AG04450 (cell line): Measurements from ENCODE around the gene KLHL15. TPM values are rescaled to one million over a fixed set of nuclear protein-coding genes. Genes with fewer than 3 reads are reported as not detected.

Source experiments
- CTCF ChIA-PET: fragments of 300-600, 350-600 bp; formaldehyde crosslinking; extraction: SDS; loops from one replicate; lab custom pipeline; 2022; ENCODE audit warnings: antibody characterized with exemption, inconsistent platforms; lab: Charles Lee
- POLR2A ChIA-PET: fragments of 350-600 bp; formaldehyde crosslinking; extraction: SDS; loops from one replicate; lab custom pipeline; 2021; ENCODE audit warnings: antibody characterized with exemption, inconsistent platforms; lab: Yijun Ruan, JAX
- DNase-seq: peaks from one replicate; pipeline ENCODE4 v3.0.0-alpha.2; 2011; ENCODE audit warnings: low read depth, low spot score
- H3K27ac ChIP-seq: one replicate; pipeline ENCODE4 v1.5.1; 2012; ENCODE audit warnings: low read depth, low read length, control low read depth
- H3K27me3 ChIP-seq: one replicate; pipeline ENCODE4 v1.6.0; 2012; ENCODE audit warnings: low read length; ENCODE audit not compliant: control insufficient read depth, insufficient read depth
- H3K4me3 ChIP-seq: 2 replicates; pipeline ENCODE4 v1.5.1; 2011; ENCODE audit warnings: mild to moderate bottlenecking, low read depth, low read length, control low read depth
- H3K9me3 ChIP-seq: 2 replicates; pipeline ENCODE4 v1.5.1; 2012; ENCODE audit warnings: low read length; ENCODE audit not compliant: control insufficient read depth, insufficient read depth
- polyA plus RNA-seq: library from polyadenylated mRNA; depleted of rRNA; stranded (reverse); fragments of >200 nt; gene quantifications from 2 replicates; pipeline ENCODE4 v1.2.3, GENCODE V29; 2011
- TF ChIP-seq, protein P1 (sequence below): IDR thresholded peaks from 2 replicates; pipeline ENCODE4 v1.5.1; 2011; ENCODE audit warnings: low read depth, low read length, control low read depth, inconsistent platforms

KLHL15 gene
- polyA plus RNA-seq, 1 experiment = 6.2 TPM

DNA sequence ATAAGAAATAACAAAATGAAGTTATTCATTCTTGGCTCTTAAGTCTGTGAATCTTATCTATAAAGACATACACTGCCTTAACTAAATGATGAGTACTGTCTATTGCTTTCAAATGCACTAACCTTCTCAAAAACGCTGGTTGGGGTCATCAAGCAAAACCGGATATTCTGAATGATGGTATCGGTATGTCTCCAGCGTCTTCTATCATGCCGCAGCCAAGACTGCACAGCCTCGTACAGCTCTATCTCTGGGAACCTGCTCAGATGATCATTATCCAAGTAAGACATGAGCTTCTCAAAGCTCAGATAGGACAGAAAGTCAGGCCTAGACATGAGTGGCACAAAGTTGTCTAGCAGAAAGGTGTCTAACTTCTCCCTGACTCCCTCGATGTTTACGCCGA, 21.1 kb downstream of the KLHL15 start:
- Histone ChIP-seq H3K9me3 (no peaks in the 10 kb centered on the region), H3K27ac (no peak overlapping the region), H3K27me3 (no peaks in the 10 kb centered on the region), H3K4me3 (no peak overlapping the region)
- TF ChIP-seq, protein P1, sequence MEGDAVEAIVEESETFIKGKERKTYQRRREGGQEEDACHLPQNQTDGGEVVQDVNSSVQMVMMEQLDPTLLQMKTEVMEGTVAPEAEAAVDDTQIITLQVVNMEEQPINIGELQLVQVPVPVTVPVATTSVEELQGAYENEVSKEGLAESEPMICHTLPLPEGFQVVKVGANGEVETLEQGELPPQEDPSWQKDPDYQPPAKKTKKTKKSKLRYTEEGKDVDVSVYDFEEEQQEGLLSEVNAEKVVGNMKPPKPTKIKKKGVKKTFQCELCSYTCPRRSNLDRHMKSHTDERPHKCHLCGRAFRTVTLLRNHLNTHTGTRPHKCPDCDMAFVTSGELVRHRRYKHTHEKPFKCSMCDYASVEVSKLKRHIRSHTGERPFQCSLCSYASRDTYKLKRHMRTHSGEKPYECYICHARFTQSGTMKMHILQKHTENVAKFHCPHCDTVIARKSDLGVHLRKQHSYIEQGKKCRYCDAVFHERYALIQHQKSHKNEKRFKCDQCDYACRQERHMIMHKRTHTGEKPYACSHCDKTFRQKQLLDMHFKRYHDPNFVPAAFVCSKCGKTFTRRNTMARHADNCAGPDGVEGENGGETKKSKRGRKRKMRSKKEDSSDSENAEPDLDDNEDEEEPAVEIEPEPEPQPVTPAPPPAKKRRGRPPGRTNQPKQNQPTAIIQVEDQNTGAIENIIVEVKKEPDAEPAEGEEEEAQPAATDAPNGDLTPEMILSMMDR = no peak
- ChIA-PET CTCF (no interaction called here), POLR2A (no interaction called here)
- no peak for DNase-seq

DNA sequence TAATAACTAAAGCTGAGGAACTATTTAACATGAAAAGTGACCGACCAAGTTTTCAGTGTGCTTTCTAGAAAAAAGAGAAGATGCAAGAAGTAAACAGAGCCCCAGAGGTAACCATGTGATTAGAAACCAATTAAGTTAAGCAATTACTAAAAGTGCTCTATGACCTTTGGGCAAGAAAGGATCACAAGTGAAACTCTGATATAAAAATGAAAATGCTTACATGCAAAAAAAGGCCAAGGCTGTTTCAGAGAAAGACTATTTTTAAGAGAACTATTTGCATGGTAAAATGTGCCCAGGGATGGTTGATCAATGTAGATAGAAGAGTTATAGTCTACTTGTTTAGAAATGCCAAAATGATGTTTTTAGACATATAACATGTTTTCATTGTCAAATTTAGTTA, 22.0 kb downstream of the KLHL15 start:
- TF ChIP-seq, protein P1 = no peak
- CTCF ChIA-PET = no interaction called here

DNA sequence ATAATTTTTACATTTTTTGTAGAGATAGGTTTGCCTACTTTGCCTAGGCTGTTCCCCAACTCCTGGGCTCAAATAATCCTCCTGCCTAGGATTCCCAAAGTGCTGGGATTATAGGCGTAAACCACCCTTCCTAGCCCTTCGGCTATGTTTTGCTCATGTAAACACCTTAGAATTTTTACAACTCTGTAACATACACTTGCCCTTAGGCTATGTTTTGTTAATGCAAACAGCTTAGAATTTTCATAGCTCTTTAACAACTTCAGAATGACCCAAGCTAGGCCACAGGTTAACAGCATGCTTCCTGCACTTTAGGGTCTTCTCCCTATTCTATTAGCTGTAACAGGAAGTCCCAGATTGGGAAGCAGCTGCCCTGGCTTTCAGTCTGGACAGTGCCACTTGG, 24.2 kb downstream of the KLHL15 start:
- Histone ChIP-seq H3K9me3 (no peaks in the 10 kb centered on the region), H3K4me3 (no peak overlapping the region), H3K27me3 (no peaks in the 10 kb centered on the region), H3K27ac (no peak overlapping the region)
- DNase-seq = no peak
- POLR2A ChIA-PET = no interaction called here
- CTCF ChIA-PET = interaction anchor here (0.7 kb wide), 1 partner anchor 10 kb away, joined by 3 read pairs; no protein-coding TSS in a partner anchor
- TF ChIP-seq, protein P1 = no peak

More for the DNA sequence above, 22.0 kb downstream of the KLHL15 start:
- Histone ChIP-seq H3K9me3 (no peaks in the 10 kb centered on the region), H3K4me3 (no peak overlapping the region), H3K27me3 (no peaks in the 10 kb centered on the region), H3K27ac (no peak overlapping the region)
- POLR2A ChIA-PET = no interaction called here
- no peak for DNase-seq

DNA sequence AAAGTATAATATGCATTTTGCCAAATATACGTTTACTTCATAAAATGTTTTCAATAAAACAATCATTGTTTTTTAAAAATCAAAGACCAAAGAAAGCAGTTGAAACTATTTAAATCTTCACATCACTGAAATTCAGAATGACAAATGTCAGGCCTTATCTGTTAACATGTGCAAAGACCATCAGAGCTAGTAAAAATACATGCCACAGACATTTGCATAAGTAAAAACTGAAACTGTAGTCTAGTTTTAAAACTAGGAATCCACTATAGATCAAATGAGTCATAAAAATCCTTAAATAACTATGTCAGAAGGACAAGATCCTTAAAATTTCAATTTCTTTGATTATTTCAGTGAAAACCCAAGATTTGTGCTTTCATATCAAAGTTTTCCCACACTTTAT, 24.8 kb downstream of the KLHL15 start:
- Histone ChIP-seq H3K4me3 (no peak overlapping the region), H3K9me3 (no peaks in the 10 kb centered on the region), H3K27me3 (no peaks in the 10 kb centered on the region), H3K27ac (no peak overlapping the region)
- ChIA-PET CTCF (interaction anchor here (0.7 kb wide), 1 partner anchor 11 kb away, joined by 3 read pairs; no protein-coding TSS in a partner anchor), POLR2A (no interaction called here)
- no peak for DNase-seq
- TF ChIP-seq, protein P1 = no peak

DNA sequence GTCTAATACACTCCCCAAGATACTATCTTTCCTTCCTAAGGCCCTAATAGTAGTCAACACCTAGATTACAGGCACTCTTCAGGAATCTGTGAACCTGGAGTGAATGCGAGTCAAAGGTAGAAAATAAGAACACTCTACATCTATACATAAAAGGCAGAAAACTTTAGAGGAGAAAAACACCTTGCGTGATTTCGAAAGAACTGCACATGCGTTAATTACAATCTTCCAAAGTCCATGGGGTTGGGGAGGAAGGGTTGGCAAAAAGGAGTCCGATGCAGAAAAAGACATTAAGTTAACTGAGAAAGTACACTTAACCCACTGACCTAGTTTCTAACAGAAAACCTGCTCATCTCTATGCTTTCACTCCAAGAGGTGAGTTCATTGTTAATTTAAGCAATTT, 27.3 kb downstream of the KLHL15 start:
- no peak for DNase-seq
- Histone ChIP-seq H3K27me3 (no peaks in the 10 kb centered on the region), H3K9me3 (no peaks in the 10 kb centered on the region), H3K4me3 (no peak overlapping the region), H3K27ac (no peak overlapping the region)
- TF ChIP-seq, protein P1 = no peak
- CTCF ChIA-PET = no interaction called here
- POLR2A ChIA-PET = no interaction called here
